HG02973 (cell line): ENCODE results near the gene VDAC1.
"Not testable (repeated sequence)": the region's sequence is repeated elsewhere in the genome, so short reads cannot be mapped to it uniquely, and the experiment has no call there.

ENCODE experiments used
- ATAC-seq: cut with Tn5 transposase; IDR thresholded peaks from one replicate; pipeline ENCODE4 v1.9.1; 2021; ENCODE audit warnings: moderate library complexity; ENCODE audit not compliant: unreplicated experiment

Gene VDAC1

GRCh38 chr5:134004626-134005416 is at the start of gene VDAC1:
Gene VDAC1 (minus strand): TSS chr5:134004975. CDS start chr5:133993012, 11,963 bp downstream.
- peak; percentile 68 for ATAC-seq

- no peak for ATAC-seq
Measured at GRCh38 chr5:134053840-134054338, 49.1 kb upstream of the VDAC1 start.

GRCh38 chr5:134053314-134053839 is 48.6 kb upstream of the VDAC1 start:
- no peak for ATAC-seq

GRCh38 chr5:134051305-134051704 is 46.5 kb upstream of the VDAC1 start:
- ATAC-seq = no peak

GRCh38 chr5:134048864-134049263 is 44.1 kb upstream of the VDAC1 start:
- ATAC-seq = no peak

- no peak for ATAC-seq
Measured at GRCh38 chr5:134047687-134048056, 42.9 kb upstream of the VDAC1 start.

- no peak for ATAC-seq
Measured at GRCh38 chr5:134046801-134047686, 42.3 kb upstream of the VDAC1 start.

- ATAC-seq = no peak
Measured at GRCh38 chr5:134046330-134046729, 41.6 kb upstream of the VDAC1 start.

GRCh38 chr5:134043793-134044792 is 39.3 kb upstream of the VDAC1 start:
- ATAC-seq = no peak

GRCh38 chr5:134041570-134042411 is 37.0 kb upstream of the VDAC1 start:
- ATAC-seq = peak; percentile 58

GRCh38 chr5:134038138-134038537 is 33.4 kb upstream of the VDAC1 start:
- no peak for ATAC-seq

- ATAC-seq = no peak
Measured at GRCh38 chr5:134037160-134037559, 32.4 kb upstream of the VDAC1 start.

- no peak for ATAC-seq
Measured at GRCh38 chr5:134034326-134034725, 29.6 kb upstream of the VDAC1 start.

- ATAC-seq = not testable (repeated sequence)
Measured at GRCh38 chr5:134030303-134030964, 25.7 kb upstream of the VDAC1 start.

- ATAC-seq = no peak
Measured at GRCh38 chr5:134029156-134029555, 24.4 kb upstream of the VDAC1 start.

GRCh38 chr5:134028496-134028895 is 23.7 kb upstream of the VDAC1 start:
- no peak for ATAC-seq

- ATAC-seq = no peak
Measured at GRCh38 chr5:134027288-134027615, 22.5 kb upstream of the VDAC1 start.

- ATAC-seq = no peak
Measured at GRCh38 chr5:134026521-134027287, 21.9 kb upstream of the VDAC1 start.
